Measurements from ENCODE around the gene FAM114A1.

DNA sequence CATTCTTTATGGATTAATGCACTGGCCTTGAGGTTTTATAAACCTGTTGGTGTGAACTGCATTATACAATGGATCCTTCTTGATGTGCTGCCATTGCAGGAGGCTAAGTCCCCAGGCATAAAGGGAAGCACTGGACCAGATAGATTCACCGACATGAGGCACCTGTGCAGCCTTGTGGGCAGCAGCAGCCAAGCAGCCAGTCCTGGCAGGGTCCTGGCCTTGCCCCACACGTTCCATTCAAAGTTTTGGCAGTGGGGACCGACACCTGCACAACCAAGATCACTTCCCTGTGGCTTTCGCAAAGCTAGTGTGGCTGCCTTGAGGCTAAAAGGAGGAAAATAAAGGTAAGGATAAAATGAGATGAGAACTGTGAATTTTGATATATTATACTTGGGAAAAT is 111.5 kb downstream of the FAM114A1 start:
- TF ChIP-seq, protein P1, sequence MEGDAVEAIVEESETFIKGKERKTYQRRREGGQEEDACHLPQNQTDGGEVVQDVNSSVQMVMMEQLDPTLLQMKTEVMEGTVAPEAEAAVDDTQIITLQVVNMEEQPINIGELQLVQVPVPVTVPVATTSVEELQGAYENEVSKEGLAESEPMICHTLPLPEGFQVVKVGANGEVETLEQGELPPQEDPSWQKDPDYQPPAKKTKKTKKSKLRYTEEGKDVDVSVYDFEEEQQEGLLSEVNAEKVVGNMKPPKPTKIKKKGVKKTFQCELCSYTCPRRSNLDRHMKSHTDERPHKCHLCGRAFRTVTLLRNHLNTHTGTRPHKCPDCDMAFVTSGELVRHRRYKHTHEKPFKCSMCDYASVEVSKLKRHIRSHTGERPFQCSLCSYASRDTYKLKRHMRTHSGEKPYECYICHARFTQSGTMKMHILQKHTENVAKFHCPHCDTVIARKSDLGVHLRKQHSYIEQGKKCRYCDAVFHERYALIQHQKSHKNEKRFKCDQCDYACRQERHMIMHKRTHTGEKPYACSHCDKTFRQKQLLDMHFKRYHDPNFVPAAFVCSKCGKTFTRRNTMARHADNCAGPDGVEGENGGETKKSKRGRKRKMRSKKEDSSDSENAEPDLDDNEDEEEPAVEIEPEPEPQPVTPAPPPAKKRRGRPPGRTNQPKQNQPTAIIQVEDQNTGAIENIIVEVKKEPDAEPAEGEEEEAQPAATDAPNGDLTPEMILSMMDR (IDR thresholded peaks at IDR 0.05) = no peak
- TF ChIP-seq, protein P2, sequence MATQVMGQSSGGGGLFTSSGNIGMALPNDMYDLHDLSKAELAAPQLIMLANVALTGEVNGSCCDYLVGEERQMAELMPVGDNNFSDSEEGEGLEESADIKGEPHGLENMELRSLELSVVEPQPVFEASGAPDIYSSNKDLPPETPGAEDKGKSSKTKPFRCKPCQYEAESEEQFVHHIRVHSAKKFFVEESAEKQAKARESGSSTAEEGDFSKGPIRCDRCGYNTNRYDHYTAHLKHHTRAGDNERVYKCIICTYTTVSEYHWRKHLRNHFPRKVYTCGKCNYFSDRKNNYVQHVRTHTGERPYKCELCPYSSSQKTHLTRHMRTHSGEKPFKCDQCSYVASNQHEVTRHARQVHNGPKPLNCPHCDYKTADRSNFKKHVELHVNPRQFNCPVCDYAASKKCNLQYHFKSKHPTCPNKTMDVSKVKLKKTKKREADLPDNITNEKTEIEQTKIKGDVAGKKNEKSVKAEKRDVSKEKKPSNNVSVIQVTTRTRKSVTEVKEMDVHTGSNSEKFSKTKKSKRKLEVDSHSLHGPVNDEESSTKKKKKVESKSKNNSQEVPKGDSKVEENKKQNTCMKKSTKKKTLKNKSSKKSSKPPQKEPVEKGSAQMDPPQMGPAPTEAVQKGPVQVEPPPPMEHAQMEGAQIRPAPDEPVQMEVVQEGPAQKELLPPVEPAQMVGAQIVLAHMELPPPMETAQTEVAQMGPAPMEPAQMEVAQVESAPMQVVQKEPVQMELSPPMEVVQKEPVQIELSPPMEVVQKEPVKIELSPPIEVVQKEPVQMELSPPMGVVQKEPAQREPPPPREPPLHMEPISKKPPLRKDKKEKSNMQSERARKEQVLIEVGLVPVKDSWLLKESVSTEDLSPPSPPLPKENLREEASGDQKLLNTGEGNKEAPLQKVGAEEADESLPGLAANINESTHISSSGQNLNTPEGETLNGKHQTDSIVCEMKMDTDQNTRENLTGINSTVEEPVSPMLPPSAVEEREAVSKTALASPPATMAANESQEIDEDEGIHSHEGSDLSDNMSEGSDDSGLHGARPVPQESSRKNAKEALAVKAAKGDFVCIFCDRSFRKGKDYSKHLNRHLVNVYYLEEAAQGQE (IDR thresholded peaks at IDR 0.05; ENCODE audit: insufficient read depth in 1 of 2, low read depth in 2 of 2, low read length in 1 of 2) = no peak
- no peak for TF ChIP-seq TCF7L2 (IDR thresholded peaks at IDR 0.05; ENCODE audit: low read depth, low read length)
- no peak for TF ChIP-seq POLR2AphosphoS5 (IDR thresholded peaks at IDR 0.05; ENCODE audit: low read depth, low read length)
- no peak for TF ChIP-seq SIN3A (IDR thresholded peaks at IDR 0.05; ENCODE audit: borderline replicate concordance, insufficient read depth, low read depth, low read length)
